Measurements from ENCODE around the gene PRR23C.
"Not testable (repeated sequence)": the region's sequence is repeated elsewhere in the genome, so short reads cannot be mapped to it uniquely, and the experiment has no call there.

Gene PRR23C

DNA sequence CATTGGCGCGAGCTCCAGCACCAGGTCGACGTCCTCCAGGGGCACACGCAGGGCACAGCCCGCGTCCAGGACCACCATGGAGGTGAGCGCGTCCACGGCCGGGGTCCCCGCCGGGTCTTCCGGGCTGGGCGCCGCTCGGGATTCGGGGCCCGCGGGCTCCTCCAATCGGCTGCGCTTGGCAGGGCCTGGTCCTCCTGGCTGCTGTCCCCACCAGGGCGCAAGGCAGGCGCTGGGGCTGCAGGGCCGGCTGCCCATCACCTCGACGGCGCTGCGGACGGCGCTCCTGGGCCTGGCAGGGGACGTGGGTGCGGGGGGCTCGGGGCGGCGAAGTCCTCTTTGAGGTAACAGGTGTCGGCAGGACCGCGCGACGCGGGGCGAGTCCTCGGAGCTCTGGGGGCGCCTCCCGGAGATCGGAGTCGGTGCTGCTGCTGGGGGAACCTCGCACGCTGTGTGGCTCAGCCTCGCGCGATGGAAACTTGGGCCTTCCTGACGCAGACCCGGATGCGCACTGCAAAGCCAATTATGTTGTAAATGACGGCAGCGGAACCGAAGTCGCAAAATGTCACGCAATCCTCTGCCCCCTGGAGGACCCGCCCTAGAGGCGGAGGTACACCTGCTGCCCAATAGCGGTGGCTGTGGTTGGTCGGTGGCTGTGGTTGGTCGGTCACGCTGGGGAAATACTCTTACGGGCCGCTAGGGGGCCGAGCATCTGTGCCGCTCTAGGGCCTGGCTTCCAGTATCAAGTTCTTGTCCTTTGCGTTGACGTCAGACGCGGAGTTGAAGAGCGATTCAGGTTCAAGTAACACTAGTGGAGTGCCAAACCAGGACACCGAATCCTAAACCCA, at the start of gene PRR23C:
Gene PRR23C, minus strand, starts transcription at position 527 of the 845 bp plus-strand sequence. Its CDS starts 272 bp downstream, at position 255.
- no peak for DNase-seq (ENCODE audit: low read depth)

DNA sequence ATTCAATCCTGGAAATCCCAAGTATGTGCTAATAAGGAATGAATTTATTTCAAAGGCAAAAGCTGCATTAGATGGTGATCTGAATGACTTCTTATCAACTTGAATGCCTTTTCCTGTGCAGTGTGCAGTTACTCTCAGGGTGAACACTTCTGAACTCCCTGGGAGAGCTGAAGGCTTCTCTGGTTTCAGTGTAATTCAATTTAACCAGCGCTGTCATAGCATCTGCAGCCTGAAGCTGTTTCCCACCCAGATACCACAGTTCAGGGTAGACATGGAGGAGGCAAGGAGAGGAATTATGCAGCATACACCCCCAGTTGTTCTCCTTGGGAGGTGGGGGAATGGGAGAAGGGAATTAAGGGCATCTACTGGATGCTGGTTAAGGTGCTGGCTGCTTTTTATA, 49.1 kb upstream of the PRR23C start:
- DNase-seq (ENCODE audit: low read depth): no peak

DNA sequence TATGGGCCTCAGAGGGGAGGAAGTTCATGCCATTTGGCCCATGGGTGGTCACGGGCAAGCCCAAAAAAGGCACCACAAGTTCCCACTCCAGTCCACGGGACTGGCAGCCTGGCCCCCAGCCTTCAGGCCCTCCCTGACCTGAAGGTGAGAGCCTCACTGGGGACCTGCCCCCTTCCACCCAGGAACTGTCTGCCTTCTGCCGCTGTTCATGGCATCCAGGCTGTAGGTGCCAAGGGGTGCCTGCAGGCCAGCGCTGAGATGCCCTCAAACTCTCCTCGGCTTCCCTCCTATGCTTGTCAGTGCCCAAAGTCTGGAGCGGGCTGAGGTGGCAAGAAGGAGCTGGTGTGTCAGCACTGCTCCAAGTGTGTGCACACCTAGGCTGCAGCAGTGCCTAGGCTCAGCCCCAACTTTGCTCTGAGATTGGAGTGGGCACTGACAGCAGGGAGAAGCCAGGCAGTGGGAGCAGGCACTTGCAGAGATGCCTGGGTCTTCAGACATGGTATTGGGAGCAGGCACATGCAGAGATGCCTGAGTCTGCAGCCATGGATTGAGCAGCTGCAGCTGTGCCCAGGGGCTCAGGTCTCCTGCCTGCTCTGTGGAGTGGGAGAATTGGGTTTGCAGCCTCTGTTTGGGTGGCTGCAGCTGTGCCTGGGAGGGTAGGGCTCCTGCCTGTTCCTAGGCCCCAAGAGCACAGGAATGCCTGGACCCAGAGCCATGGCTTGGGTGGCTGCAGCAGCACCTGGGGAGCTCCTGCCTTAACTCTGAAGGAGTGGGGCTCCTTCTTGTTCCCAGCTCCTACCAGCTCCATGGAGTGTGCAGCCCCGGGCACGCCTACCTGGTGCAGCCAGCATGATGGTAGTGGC, 44.0 kb upstream of the PRR23C start:
- DNase-seq (ENCODE audit: low read depth): no peak

DNA sequence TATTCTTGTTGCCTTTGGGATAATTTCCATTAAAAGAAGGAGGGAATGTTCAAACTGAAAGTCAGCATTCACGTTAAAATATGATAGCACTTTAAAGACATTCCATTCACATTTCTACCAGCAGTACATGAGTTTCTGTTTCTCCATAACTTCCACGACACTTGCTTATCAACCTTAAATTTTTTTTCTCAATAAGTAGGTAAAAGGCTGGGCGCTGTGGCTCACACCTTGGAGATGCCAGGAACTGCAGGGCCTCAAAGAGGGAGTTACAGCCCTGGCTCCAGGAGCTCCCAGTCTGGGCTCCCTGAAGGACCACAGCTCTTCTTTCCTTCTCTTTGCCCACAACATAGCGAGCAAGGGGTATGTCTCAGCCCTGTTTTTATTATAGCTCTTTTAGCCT, 42.9 kb upstream of the PRR23C start:
- no peak for DNase-seq (ENCODE audit: low read depth)

DNA sequence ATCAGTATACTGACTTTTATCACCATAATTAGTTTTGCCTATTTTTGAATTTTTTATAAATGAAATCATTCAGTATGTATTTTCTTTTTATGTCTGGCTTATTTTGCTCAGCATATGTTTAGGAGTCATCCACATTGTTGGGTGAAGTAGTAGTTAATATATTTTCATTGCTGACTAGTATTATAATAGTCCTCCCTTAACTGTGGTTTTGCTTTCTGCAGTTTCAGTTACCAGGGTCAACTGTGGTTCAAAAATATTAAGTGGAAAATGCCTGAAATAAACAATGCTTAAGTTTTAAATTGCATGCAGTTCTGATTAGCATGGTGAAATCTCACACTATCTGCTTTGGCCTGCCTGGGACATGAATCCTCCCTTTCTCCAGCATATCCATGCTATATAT, 39.5 kb upstream of the PRR23C start:
- DNase-seq (ENCODE audit: low read depth): no peak

DNA sequence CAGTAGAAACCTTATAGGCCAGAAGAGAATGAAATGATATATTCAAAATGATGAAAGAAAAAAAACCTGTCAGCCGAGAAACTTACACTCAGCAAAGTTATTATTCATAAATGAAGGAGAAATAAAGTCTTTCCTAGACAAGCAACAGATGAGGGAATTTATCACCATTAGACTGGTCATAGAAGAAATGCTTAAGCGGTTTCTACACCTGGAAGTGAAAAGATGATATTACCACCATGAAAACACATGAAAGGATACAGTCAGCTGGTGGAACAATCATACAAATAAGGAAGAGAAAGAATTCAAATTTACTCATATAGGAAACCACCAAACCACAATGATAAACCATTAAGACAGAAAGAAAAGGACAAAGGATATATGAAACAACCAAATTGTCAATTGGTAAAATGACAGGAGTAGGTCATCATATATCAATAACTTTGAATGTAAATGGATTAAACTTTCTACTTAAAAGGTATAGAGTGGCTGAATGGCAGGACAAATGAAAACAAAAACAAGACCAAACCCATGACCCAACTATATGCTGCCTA, 29.9 kb upstream of the PRR23C start:
- DNase-seq (ENCODE audit: low read depth): no peak

DNA sequence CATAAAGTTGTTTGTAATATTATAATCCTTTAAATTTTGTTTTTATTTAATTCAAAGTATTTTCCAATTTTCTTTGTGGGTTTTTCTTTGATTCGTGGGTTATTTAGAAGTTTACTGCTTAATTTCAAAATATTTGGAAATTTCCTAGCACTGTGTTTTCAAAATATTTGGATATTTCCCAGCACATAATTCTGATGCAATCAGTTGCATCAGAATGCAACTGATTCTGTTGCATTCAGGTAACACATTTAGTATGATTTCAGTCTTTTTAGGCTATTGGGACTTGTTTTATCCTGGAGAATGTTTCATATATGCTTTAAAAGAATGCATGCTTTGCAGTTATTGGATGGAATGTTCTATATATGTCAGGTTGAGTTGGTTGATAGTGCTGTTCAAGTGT, 18.2 kb upstream of the PRR23C start:
- DNase-seq (ENCODE audit: low read depth): no peak

DNA sequence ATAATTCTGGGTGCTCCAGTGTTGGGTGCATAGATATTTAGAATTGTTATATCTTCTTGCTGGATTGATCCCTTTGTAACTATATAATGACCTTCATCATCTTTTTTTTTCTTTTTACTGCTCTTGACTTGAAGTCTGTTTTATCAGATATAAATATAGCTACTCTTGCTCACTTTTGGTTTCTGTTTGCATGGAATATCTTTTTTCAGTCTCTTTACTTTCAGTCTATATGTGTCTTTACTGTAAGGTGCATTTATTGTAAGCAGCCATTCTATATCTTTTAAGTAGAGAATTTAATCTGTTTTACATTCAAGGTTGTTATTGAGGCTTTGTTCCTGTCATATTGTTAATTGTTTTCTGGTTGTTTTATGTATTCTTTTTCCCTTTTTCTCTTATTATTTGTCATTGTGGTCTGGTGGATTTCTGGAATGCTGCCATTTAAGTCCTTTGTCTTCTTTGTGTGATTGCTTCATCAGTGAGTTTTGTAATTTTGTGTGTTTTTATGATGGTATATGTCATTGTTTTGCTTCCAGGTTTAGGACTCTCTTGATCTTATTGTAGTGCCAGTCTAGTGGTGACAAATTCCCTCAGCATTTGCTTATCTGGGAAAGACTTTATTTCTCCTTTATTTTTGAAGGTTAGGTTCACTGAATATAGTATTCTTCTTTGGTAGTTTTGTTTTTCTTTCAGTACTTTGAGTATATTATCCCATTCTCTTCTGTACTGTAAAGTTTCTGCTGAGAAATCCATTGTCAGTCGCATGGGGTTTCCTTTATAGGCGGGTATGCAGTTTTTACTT, 8.3 kb upstream of the PRR23C start:
- no peak for DNase-seq (ENCODE audit: low read depth)

DNA sequence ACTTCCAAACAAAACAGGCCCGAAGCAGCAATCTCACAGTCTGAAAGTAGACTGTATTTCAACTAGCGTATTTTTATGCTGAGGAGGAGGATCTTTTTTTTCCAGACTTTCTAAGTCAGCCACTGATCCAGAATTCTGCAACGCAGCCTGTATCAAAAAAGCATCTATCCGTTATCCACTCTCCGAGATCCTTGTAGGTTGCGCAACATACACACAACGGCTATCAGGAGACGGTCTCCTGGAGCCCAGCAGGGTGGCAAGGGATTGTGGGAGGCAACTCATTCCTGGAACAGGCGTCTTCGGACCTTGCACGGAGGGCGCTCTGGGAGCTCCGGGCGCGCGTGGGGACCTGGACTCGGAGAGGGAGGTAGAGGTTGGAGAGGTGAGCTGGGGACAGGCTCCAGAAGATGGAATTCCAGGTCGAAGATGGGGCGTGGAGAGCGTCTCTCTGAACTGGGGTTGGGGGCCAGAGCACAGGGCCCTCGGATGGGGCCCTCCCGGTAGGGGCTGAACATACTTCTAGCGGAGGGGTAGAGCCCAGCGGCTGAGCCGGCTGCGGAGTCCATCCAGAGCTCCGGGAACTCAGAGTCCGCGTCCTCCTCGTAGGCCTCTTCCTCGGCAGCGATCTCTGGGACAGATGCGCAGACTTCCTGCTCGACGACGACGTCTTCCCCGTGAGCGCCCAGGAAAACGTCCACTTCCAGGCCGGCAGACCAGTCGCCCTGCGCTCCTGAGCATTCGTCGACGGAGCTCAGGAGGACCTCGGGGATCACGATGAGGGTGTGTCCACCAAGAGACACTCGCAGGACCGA, 932 bp downstream of the PRR23C start:
- no peak for DNase-seq (ENCODE audit: low read depth)

DNA sequence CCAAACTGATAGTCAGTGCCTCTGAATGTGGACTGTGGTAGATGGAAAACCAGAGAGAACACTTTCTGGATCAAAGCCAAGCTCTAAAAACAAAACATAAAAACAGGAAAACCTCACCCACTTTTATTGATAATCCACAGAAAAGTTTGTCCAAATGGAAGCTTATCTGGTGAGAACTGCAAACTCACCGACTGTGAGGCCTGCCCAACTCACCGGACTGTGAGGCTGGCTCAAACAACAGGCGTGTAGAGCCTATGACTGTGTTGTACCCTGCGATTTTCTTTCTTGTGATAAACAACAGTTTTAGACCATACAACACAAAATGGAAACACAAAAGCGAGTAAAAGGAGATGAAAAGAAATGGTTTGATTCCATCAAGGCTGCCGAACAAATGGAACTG, 7.2 kb downstream of the PRR23C start:
- DNase-seq (ENCODE audit: low read depth): no peak

DNA sequence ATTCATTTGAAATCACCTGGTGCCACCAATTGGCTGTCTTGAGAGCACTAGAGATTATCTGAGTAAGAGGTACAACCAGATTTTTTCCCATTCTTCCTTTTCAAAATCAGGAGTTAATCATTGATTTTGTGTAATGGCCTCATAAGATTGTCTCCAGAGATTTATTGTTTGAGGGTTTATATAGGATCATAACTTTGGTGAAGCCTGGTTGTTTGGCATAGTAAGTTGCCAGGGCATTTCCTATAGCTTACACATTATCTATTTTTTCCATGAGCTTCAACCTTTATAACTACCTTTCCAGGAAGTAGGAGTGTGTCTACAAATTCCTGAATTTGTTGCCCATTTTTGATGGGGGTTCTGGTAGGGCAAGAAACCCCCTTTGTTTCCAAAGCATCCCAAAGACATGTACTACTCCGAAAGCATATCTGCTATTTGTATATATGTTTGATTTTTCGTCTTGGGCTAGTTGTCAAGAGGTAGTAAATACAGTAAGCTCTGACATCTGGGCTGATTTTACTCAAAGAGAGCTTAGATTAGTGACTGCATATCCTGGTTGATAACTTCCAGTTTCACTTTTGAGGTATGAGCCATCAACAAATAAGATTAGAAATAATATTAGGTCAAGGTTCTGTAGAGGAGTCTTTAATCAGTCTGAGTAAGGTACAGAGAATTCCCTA, 12.2 kb downstream of the PRR23C start:
- DNase-seq (ENCODE audit: low read depth): no peak

DNA sequence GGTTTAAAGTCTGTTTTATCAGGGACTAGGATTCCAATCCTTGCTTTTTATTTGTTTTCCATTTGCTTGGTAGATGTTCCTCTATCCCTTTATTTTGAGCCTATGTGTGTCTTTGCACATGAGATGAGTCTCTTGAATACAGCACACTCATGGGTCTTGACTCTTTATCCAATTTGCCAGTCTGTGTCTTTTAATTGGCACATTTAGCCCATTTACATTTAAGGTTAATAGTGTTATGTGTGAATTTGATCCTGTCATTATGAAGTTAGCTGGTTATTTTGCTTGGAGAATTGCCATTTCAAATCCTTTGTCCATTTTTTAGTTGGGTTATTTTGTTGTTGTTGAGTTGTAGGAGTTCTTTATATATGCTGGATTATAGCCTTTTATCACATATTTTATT, 14.1 kb downstream of the PRR23C start:
- not testable (repeated sequence) for DNase-seq (ENCODE audit: low read depth)

DNA sequence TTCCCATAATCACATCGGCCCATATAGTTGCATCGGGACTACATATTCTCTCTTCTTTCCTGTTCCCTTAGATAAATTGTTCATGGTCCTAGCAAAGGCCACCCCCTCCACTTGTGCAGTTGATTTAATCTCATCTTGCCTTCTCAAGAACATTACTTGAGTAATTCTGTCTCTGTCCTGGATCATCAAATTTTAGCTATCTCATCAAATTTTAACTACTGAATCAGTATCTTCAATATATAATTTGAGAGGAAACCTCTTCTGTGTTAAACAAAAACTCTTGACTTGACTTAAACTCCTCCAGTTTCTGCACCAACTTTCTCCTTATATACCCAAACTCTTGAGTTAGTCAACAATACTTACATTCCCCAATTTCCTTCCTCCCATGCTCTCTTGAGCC, 19.7 kb downstream of the PRR23C start:
- DNase-seq (ENCODE audit: low read depth): no peak

DNA sequence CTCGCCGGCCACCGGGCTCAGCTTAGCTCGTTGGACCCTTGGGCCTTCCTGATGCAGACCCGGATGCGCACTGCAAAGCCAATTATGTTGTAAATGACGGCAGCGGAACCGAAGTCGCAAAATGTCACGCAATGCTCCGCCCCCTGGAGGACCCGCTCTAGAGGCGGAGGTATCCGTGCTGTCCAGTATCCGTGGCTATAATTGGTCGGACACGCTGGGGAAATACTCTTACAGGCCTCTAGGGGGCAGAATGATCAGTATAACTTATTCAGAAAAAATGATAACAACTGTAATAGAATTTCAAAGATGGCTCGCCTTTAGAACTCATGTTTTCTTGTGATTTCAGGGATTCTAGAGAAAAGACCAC, 23.8 kb downstream of the PRR23C start, which contains the start of gene PRR23B:
Gene PRR23B, minus strand, starts transcription at position 59 of the 367 bp plus-strand sequence. CDS start 265 bp downstream, outside the sequence.
- DNase-seq (ENCODE audit: low read depth): no peak

DNA sequence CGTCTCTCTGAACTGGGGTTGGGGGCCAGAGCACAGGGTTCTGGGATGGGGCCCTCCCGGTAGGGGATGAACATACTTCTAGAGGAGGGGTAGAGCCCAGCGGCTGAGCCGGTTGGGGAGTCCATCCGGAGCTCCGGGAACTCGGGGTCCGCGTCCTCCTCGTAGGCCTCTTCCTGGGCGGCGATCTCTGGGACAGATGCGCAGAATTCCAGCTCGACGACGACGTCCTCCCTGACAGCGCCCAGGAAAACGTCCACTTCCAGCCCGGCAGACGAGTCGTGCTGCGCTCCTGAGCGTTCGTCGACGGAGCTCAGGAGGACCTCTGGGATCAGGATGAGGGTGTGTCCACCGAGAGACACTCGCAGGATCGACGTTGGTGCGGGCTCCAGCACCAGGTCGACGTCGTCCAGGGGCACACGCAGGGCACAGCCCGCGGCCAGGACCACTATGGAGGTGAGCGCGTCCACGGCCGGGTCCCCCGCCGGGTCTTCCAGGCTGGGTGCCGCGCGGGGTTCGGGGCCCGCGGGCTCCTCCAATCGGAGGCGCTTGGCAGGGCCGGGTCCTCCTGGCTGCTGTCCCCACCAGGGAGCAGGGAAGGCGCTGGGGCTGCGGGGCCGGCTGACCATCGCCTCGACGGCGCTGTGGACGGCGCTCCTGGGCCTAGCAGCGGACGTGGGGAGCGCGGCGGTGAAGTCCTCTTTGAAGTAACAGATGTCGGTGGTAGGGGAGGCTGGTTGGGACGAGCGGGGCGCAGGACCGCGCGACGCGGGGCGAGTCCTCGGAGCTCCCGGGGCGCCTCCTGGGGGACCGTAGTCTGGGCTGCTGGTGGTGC, 24.4 kb downstream of the PRR23C start:
- DNase-seq (ENCODE audit: low read depth): no peak

DNA sequence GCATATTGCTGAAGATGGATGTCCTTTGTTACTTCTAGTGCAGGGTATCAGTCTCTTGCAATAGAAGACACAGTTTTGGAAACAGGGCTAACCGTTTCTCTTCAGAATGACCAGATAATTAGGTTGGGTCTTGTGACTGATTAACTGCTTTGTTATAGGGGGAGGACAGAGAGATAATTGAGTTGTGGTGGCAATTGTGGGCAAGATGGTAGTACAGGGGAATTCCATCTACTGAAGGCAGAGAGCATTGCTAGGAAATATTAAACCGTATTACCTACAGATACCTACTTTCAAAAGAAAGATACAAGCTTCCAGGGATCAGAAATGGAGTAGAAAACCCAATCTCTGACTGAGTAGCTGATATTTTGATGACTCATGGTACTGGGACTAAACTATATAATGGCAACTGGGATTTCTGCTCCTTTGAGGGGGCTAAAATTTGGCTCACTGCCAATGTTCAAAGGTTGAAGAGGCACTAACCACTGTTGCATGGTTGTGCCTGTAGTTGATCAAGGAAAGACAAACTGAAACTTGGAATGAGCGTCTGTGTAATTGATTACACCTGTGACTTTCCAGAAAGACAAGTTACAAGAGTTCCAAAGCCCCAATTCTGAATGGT, 28.2 kb downstream of the PRR23C start:
- DNase-seq (ENCODE audit: low read depth): no peak

DNA sequence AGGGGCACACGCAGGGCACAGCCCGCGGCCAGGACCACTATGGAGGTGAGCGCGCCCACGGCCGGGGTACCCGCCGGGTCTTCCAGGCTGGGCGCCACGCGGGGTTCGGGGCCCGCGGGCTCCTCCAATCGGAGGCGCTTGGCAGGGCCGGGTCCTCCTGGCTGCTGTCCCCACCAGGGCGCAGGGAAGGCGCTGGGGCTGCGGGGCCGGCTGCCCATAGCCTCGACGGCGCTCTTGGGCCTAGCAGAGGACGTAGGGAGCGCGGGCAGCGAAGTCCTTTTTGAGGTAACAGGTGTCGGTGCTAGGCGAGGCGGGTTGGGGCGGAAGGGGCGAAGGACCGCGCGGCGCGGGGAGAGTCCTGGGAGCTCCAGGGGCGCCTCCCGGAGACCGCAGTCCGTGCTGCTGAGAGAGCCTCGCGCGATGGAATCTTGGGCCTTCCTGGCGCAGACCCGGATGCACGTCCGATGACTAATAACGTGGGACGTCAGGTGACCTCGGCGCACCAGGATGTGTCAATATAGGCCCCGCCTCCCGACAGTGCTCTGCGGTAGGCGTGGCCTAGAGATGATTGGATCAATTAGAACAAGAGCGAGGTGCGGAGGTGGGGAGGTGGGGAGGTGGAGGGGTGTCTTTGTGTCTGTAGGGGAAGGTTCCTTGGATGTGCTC, 38.5 kb downstream of the PRR23C start, which contains the start of gene PRR23A:
Gene PRR23A, minus strand, starts transcription at position 218 of the 666 bp plus-strand sequence. Its CDS starts 0 bp downstream, at position 218.
- no peak for DNase-seq (ENCODE audit: low read depth)

DNA sequence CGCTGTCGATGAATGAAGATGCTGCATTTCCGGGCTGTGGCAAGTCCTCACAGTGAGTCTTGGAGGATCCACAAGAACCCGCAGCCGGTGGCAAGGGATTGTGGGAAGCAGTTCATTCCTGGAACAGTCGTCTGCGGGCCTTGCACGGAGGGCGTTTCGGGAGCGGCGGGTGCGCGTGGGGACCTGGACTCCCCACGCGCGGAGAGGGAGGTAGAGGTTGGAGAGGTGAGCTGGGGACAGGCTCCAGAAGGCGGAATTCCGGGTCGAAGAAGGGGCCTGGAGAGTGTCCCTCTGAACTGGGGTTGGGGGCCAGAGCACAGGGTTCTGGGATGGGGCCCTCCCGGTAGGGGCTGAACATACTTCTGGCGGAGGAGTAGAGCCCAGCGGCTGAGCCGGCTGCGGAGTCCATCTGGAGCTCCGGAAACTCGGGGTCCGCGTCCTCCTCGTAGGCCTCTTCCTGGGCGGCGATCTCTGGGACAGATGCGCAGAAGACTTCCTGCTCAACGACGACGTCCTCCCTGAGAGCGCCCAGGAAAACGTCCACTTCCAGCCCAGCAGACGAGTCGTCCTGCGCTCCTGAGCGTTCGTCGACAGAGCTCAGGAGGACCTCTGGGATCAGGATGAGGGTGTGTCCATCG, 39.2 kb downstream of the PRR23C start:
- DNase-seq (ENCODE audit: low read depth): no peak

All from activated T-helper 9 cell treated with anti-CD3 and anti-CD28 coated beads, Interleukin-2, amount 50 U/mL, for 16 hours (primary cell).